GM18951 (cell line): ENCODE data around the gene CAMKMT.

Experiments
- POLR2A ChIP-seq: IDR thresholded peaks from 4 replicates; pipeline ENCODE4 v1.6.1; 2011; ENCODE audit warnings: mild to moderate bottlenecking; ENCODE audit not compliant: insufficient read length, insufficient read depth; ENCODE audit errors: extremely low read depth
- in situ Hi-C: fragments of 300-500 bp; cut with MboI; formaldehyde crosslinking; loops from one replicate; pipeline ENCODE4 v1.12.0; 2022; ENCODE audit warnings: low sequenced_read_pairs, mixed read lengths, inconsistent platforms; ENCODE audit not compliant: unreplicated experiment

CAMKMT gene

GRCh38 chr2:44722026-44722625 is 360.4 kb downstream of the CAMKMT start:
- in situ Hi-C loops = no loop called here
- no peak for TF ChIP-seq POLR2A

DNA sequence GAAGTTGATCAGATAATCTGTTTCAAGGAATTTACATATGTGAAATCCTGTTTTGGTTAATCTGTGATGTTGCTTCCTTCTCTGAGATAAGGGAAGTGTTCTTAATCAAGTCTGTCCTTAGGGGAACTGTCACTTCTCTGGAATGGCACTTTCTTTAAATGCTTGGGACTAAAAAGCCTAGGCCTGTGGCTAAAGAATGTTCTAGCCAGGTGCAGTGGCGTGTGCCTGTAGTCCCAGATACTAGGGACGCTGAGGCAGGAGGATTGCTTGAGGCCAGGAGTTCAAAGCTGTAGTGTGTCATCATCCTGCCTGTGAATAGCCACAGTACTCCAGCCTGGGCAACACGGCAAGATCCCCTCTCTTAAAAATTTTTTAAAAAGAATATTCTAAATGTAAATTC is 362.2 kb downstream of the CAMKMT start:
- in situ Hi-C loops = no loop called here

GRCh38 chr2:44730593-44730992 is 368.8 kb downstream of the CAMKMT start:
- no peak for TF ChIP-seq POLR2A
- in situ Hi-C loops = no loop called here

More for the DNA sequence above, 362.2 kb downstream of the CAMKMT start:
- TF ChIP-seq POLR2A = no peak

- no peak for TF ChIP-seq POLR2A
- in situ Hi-C loops = no loop called here
Observed at GRCh38 chr2:44731505-44731904, 369.8 kb downstream of the CAMKMT start.

GRCh38 chr2:44736270-44736942 is 374.7 kb downstream of the CAMKMT start:
- in situ Hi-C loops = no loop called here
- no peak for TF ChIP-seq POLR2A

DNA sequence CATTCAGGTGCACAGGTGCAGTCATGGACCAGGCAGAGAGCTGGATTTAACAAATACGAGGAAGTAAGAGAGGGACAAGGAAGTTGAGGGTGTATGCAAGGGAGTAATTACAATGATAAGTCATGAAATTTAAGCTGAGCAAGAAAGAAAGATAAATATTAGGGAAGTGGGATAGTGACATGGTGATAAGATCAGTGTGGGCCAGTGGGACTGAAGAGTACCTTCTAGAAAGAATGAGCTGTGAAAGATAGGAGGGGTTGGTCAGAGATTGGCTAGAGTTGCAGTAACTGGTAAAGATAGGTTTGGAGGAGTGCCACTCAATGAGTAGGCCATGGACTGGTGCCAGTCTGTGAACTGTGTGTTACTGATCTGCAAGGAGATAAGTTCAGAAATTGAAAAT is 378.9 kb downstream of the CAMKMT start:
- TF ChIP-seq POLR2A = no peak
- in situ Hi-C loops = no loop called here

DNA sequence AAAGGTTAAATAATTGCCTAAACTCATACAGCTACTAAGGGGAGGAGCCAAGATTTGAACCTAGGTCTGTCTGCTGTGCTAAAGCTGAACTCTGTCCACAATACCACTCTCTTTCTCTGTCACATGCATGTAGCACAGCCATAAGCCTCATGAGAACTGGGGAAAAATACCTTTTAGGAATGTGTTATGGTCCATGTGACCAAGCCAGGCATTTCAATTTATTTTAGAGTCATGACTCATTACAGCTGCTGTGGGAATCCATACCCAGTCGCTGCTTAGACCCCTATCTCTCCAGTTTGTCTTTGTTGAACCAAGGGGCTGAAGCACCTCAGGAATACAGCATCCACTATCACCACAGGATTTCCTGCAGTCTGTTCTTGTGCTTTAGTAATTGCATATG is 379.8 kb downstream of the CAMKMT start:
- TF ChIP-seq POLR2A = no peak
- in situ Hi-C loops = no loop called here

GRCh38 chr2:44742057-44742456 is 380.3 kb downstream of the CAMKMT start:
- in situ Hi-C loops = no loop called here
- no peak for TF ChIP-seq POLR2A

DNA sequence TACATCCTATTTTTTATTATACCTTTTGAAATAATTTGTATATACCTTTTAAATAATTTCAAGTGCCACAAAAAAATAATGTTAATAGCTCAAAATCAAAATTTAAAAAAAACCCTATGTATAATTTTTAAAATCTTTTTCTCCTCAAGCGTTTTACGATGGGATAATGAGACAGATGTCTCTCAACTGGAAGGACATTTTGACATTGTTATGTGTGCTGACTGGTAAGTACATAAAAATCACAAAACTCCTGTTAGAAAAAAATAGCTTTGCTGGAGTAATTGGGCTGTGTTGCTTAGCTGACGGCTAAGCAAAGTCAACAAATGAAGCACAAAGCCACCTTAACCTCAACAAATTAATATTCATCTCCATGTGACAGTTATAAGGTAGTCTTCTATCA is 381.7 kb downstream of the CAMKMT start:
- in situ Hi-C loops = no loop called here
- TF ChIP-seq POLR2A = no peak

GRCh38 chr2:44744961-44745892 is 383.5 kb downstream of the CAMKMT start:
- no peak for TF ChIP-seq POLR2A

DNA sequence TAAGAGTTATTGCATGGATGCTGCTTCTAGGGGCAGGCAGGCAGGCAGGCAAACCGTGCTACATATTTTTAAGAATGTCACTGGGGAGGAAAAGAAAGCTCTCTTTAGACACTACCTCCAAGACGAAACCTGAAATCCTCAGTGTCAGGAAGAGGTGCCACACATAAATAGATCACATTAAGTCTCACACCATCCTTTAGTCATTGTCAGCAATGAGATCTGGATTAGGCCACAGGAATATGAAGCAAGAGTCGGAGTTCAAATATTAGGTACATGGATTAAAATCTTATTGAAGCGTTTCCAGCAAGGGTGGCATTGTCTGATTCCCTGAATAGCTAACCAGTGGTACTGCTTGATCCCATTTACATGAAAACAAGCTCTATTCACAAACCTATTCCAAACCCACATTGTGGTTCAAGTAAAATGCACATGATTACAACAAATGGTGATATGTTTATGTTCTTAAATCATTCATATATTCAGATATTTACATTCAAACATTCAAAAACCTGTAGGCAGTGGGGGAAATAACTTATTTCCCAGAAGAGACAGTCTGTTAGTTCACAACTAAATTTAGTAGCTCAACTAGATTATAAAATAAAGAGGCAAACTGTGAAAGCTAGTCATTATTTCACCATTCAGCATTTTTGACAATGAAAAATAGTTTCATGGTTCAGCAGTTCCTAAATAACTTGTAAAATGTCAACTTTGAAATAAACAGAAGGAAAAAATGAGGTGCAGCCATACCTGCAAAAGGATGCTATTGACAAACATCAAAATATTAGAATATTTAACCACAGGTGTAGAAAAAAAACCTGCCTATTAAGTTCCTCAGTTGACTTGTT is 384.4 kb downstream of the CAMKMT start:
- in situ Hi-C loops = no loop called here
- no peak for TF ChIP-seq POLR2A

More at GRCh38 chr2:44744961-44745892, 383.5 kb downstream of the CAMKMT start:
- in situ Hi-C loops = no loop called here

DNA sequence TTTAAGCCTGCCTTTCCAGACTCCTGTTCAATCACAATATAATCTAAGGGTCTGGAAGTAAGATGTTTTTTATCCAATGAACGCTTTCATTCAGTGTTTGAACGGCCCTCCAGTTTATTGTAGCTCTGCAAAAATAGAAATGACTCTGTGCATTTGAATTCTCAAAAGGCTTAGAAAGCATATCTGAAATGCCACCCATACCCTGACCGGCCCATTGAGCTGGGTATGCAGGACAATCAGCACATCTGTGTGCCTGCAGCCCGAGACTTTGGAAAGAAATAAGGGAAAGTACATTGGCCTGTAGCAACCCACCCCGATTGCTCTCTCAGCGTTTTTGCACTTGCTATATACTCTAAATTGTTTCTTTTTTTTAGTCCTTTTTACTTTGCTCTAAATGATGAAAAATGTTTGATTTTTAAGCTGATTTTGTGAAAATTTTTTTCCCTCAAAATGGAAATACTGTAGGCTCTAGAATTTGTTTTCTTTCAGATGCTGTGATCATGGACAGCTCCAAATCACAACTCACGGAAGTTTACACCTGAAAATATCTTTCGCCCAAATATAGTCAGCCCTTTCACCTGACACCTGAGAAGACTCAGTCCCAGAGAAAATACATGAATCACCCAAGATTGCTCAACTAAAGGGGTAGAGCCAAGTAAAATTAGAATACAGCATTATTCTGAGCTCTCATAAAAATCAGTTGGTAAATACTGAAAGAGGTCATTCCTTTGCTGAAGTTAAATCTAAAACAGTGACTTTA is 385.3 kb downstream of the CAMKMT start:
- no peak for TF ChIP-seq POLR2A
- in situ Hi-C loops = no loop called here
